Mesendoderm (in vitro differentiated cells): ENCODE measurements around the gene GCN1.

Experiments
- DNase-seq: peaks from one replicate; pipeline ENCODE4 v3.0.0; 2013
- H2AK5ac ChIP-seq: 2 replicates; pipeline ENCODE4 v1.6.1; 2013; ENCODE audit warnings: low read length, inconsistent platforms
- H2BK120ac ChIP-seq: 2 replicates; pipeline ENCODE4 v1.6.1; 2013; ENCODE audit warnings: low read depth, mild to moderate bottlenecking, low read length, moderate library complexity, mixed read lengths
- H2BK15ac ChIP-seq: replicated peaks from 2 replicates; pipeline ENCODE4 v1.6.1; 2013; ENCODE audit warnings: low read depth, mild to moderate bottlenecking, moderate library complexity
- H2BK5ac ChIP-seq: 2 replicates; pipeline ENCODE4 v1.6.1; 2013; ENCODE audit warnings: low read length, inconsistent platforms
- H3K18ac ChIP-seq: 2 replicates; pipeline ENCODE4 v1.6.1; 2013; ENCODE audit warnings: mild to moderate bottlenecking, low read length, mixed read lengths
- H3K23ac ChIP-seq: one replicate; pipeline ENCODE4 v1.6.1; 2013; ENCODE audit warnings: low read length
- H3K27ac ChIP-seq: 2 replicates; pipeline ENCODE4 v1.5.1; 2013; ENCODE audit warnings: low read depth, mild to moderate bottlenecking, inconsistent platforms, low read length, moderate library complexity
- H3K27me3 ChIP-seq: 2 replicates; pipeline ENCODE4 v1.6.1; 2013; ENCODE audit warnings: low read length, control low read depth, mild to moderate bottlenecking, inconsistent platforms; ENCODE audit not compliant: insufficient read depth, poor library complexity
- H3K36me3 ChIP-seq: 2 replicates; pipeline ENCODE4 v1.6.1; 2013; ENCODE audit warnings: low read length, inconsistent platforms; ENCODE audit not compliant: control insufficient read depth, insufficient read depth
- H3K4ac ChIP-seq: one replicate; pipeline ENCODE4 v1.6.1; 2013; ENCODE audit warnings: low read depth, mild to moderate bottlenecking, low read length, moderate library complexity
- H3K4me1 ChIP-seq: 2 replicates; pipeline ENCODE4 v1.6.1; 2013; ENCODE audit warnings: low read depth, low read length, inconsistent platforms; ENCODE audit not compliant: control insufficient read depth
- H3K4me2 ChIP-seq: 2 replicates; pipeline ENCODE4 v1.6.1; 2013; ENCODE audit warnings: low read length
- H3K4me3 ChIP-seq: 2 replicates; pipeline ENCODE4 v1.5.1; 2013; ENCODE audit warnings: mild to moderate bottlenecking, low read length
- H3K56ac ChIP-seq: one replicate; pipeline ENCODE4 v1.6.1; 2013; ENCODE audit warnings: low read length
- H3K79me1 ChIP-seq: 2 replicates; pipeline ENCODE4 v1.6.1; 2013; ENCODE audit warnings: low read length, inconsistent platforms
- H3K79me2 ChIP-seq: 2 replicates; pipeline ENCODE4 v1.6.1; 2013; ENCODE audit warnings: mild to moderate bottlenecking, low read length; ENCODE audit not compliant: control insufficient read depth, insufficient read depth
- H3K9ac ChIP-seq: 2 replicates; pipeline ENCODE4 v1.6.1; 2013; ENCODE audit warnings: low read length, inconsistent platforms
- H4K5ac ChIP-seq: one replicate; pipeline ENCODE4 v1.6.1; 2013; ENCODE audit warnings: low read length
- H4K8ac ChIP-seq: one replicate; pipeline ENCODE4 v1.6.1; 2013; ENCODE audit warnings: low read depth, mild to moderate bottlenecking, control low read depth, low read length, moderate library complexity
- WGBS: extraction: QIAGEN DNeasy Blood & Tissue Kit; methylation state at CpG from one replicate; pipeline ENCODE4 v1.1.7; 2013; ENCODE audit warnings: low lambda C conversion rate, missing lambda C conversion rate; ENCODE audit not compliant: insufficient coverage; ENCODE audit errors: extremely low coverage; 5-methylcytosine and 5-hydroxymethylcytosine counted together

Gene GCN1

GRCh38 chr12:120155072-120155471 lies 39.4 kb downstream of the GCN1 start:
- H2BK15ac ChIP-seq, result no peak overlapping the region
- H2BK120ac ChIP-seq, result no peak overlapping the region
- no peaks in the 10 kb centered on the region for H3K27me3 ChIP-seq
- no peaks in the 10 kb centered on the region for H3K4me1 ChIP-seq
- H3K36me3 ChIP-seq, result peaks cover 31% of the 10 kb centered on the region
- H3K4me2 ChIP-seq, result no peak overlapping the region
- no peak overlapping the region for H3K23ac ChIP-seq
- H3K4ac ChIP-seq, result no peak overlapping the region
- no peak overlapping the region for H4K8ac ChIP-seq
- H3K79me1 ChIP-seq, result no peaks in the 10 kb centered on the region
- H2BK5ac ChIP-seq, result no peak overlapping the region
- no peak for DNase-seq
- H4K5ac ChIP-seq, result no peak overlapping the region
- no peak overlapping the region for H3K18ac ChIP-seq
- no peaks in the 10 kb centered on the region for H3K79me2 ChIP-seq
- no peak overlapping the region for H3K56ac ChIP-seq
- no peak overlapping the region for H2AK5ac ChIP-seq
- WGBS, result no CpG with 5 or more reads among the region's 15 CpGs
- no peak overlapping the region for H3K27ac ChIP-seq
- H3K4me3 ChIP-seq, result no peak overlapping the region
- no peak overlapping the region for H3K9ac ChIP-seq

GRCh38 chr12:120150919-120151525 lies 43.5 kb downstream of the GCN1 start:
- no peak overlapping the region for H2BK120ac ChIP-seq
- peaks cover 41% of the 10 kb centered on the region for H3K36me3 ChIP-seq
- H3K27me3 ChIP-seq, result no peaks in the 10 kb centered on the region
- no peak overlapping the region for H3K4ac ChIP-seq
- H3K4me1 ChIP-seq, result no peaks in the 10 kb centered on the region
- no peak overlapping the region for H4K5ac ChIP-seq
- H2AK5ac ChIP-seq, result no peak overlapping the region
- H2BK15ac ChIP-seq, result no peak overlapping the region
- no peaks in the 10 kb centered on the region for H3K79me1 ChIP-seq
- H4K8ac ChIP-seq, result no peak overlapping the region
- no peak overlapping the region for H3K27ac ChIP-seq
- no peak overlapping the region for H3K23ac ChIP-seq
- no peak overlapping the region for H2BK5ac ChIP-seq
- no peak overlapping the region for H3K4me2 ChIP-seq
- H3K4me3 ChIP-seq, result no peak overlapping the region
- H3K79me2 ChIP-seq, result no peaks in the 10 kb centered on the region
- H3K56ac ChIP-seq, result no peak overlapping the region
- DNase-seq, result no peak
- H3K18ac ChIP-seq, result no peak overlapping the region
- H3K9ac ChIP-seq, result no peak overlapping the region
- no CpG with 5 or more reads among the region's 22 CpGs for WGBS

DNA sequence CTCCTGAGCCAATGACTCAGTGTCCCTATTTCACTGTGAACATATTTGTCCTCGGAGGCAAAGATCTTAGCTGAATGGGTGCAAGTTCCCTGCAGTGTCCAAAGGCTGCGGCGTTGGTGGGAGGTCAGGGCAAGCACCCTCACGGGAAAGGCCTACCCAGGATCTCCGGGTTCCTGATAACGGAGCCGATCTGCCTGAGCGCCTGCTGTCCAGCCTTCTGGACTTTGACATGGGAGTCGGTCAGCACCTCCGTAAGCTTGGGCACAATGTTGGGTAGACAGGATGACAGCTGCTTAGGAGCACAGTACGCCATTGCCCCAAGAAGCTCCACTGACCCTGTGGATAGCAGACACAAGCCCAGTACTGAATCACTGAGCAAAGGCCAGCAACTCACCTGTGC lies 46.5 kb downstream of the GCN1 start:
- no peak overlapping the region for H3K18ac ChIP-seq
- no peaks in the 10 kb centered on the region for H3K27me3 ChIP-seq
- peaks cover 33% of the 10 kb centered on the region for H3K36me3 ChIP-seq
- no peak overlapping the region for H2BK120ac ChIP-seq
- no peaks in the 10 kb centered on the region for H3K4me1 ChIP-seq
- no peak overlapping the region for H3K9ac ChIP-seq
- H2BK15ac ChIP-seq, result no peak overlapping the region
- H3K4ac ChIP-seq, result no peak overlapping the region
- WGBS, result no CpG with 5 or more reads among the region's 11 CpGs
- no peaks in the 10 kb centered on the region for H3K79me2 ChIP-seq
- H2AK5ac ChIP-seq, result no peak overlapping the region
- no peak overlapping the region for H4K5ac ChIP-seq
- no peak overlapping the region for H2BK5ac ChIP-seq
- H3K27ac ChIP-seq, result no peak overlapping the region
- H3K79me1 ChIP-seq, result no peaks in the 10 kb centered on the region
- H3K23ac ChIP-seq, result no peak overlapping the region
- no peak overlapping the region for H3K56ac ChIP-seq
- no peak for DNase-seq
- H3K4me3 ChIP-seq, result no peak overlapping the region
- H4K8ac ChIP-seq, result no peak overlapping the region
- no peak overlapping the region for H3K4me2 ChIP-seq

DNA sequence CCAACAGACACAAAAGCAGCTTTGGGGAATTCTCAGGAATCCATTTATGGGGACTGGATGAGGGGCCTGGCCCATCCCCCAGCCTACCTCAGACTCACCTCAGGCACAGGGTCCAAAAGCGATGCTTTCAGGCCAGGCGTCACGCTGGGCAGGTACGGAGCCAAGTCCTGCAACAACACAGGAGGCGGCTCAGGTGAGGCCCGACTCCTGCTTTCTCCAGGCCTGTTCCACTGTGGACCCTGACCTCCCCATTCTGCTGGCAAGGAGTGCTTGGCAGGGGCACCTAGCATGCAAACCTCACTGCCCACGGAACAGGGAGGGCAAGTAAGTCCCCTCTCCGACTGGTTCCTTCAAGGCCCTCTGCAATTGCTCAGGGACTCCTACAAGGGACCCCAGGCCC lies 49.4 kb downstream of the GCN1 start:
- Histone ChIP-seq H3K56ac (no peak overlapping the region), H3K18ac (no peak overlapping the region), H4K8ac (no peak overlapping the region), H3K27me3 (no peaks in the 10 kb centered on the region), H3K9ac (no peak overlapping the region), H3K4me3 (no peak overlapping the region), H3K27ac (no peak overlapping the region), H3K79me2 (no peaks in the 10 kb centered on the region), H2BK5ac (no peak overlapping the region), H2AK5ac (no peak overlapping the region), H3K4me2 (no peak overlapping the region), H4K5ac (no peak overlapping the region), H3K4ac (no peak overlapping the region), H2BK120ac (no peak overlapping the region), H3K4me1 (no peaks in the 10 kb centered on the region), H3K23ac (no peak overlapping the region), H3K36me3 (peaks cover 49% of the 10 kb centered on the region), H3K79me1 (no peaks in the 10 kb centered on the region), H2BK15ac (no peak overlapping the region)
- no peak for DNase-seq
- WGBS, result no CpG with 5 or more reads among the region's 8 CpGs

GRCh38 chr12:120144215-120144614 lies 50.3 kb downstream of the GCN1 start:
- Histone ChIP-seq H3K4me1 (no peaks in the 10 kb centered on the region), H2BK5ac (no peak overlapping the region), H3K36me3 (peaks cover 43% of the 10 kb centered on the region)

DNA sequence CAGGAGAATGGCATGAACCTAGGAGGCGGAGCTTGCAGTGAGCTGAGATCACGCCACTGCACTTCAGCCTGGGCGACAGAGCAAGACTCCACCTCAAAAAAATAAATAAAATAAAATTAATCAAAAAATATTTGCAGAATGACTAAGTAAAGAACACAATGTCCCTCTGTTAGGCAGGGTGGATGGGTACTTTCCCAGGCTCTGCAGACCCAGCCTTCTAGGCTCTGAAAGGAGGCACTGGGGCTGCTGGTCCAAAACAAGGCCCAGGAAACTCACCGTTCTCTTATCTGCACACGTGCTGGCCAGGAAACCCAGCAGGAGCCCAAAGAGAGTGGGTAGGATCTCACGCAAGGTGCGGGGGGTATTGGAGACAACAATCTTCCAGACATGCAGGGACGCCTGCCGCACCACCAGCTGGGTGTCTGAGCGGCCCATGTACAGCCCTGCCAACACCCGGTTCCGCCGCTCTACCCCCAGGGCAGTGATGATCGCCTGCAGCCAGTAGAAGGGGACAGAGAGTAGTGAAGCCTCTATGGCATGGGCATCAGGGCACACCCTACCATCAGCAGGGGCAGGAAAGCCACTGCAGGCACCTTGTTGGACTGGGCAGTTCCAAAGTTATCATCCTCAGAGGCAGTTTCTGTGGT lies 52.2 kb downstream of the GCN1 start:
- H3K23ac ChIP-seq, result no peak overlapping the region
- H3K27ac ChIP-seq, result no peak overlapping the region
- H3K27me3 ChIP-seq, result no peaks in the 10 kb centered on the region
- H3K4ac ChIP-seq, result no peak overlapping the region
- no peak overlapping the region for H3K4me2 ChIP-seq
- no peaks in the 10 kb centered on the region for H3K79me2 ChIP-seq
- no peak for DNase-seq
- H3K36me3 ChIP-seq, result peaks cover 44% of the 10 kb centered on the region
- no peak overlapping the region for H3K18ac ChIP-seq
- WGBS, result no CpG with 5 or more reads among the region's 14 CpGs
- no peak overlapping the region for H4K5ac ChIP-seq
- H2BK15ac ChIP-seq, result no peak overlapping the region
- no peaks in the 10 kb centered on the region for H3K79me1 ChIP-seq
- H2AK5ac ChIP-seq, result no peak overlapping the region
- H4K8ac ChIP-seq, result no peak overlapping the region
- H3K4me1 ChIP-seq, result no peaks in the 10 kb centered on the region
- no peak overlapping the region for H3K56ac ChIP-seq
- no peak overlapping the region for H2BK120ac ChIP-seq
- H3K9ac ChIP-seq, result no peak overlapping the region
- H2BK5ac ChIP-seq, result no peak overlapping the region
- H3K4me3 ChIP-seq, result no peak overlapping the region

More at GRCh38 chr12:120144215-120144614, 50.3 kb downstream of the GCN1 start:
- Histone ChIP-seq H2BK15ac (no peak overlapping the region), H4K5ac (no peak overlapping the region), H3K18ac (no peak overlapping the region), H3K79me1 (no peaks in the 10 kb centered on the region), H3K23ac (no peak overlapping the region), H3K4ac (no peak overlapping the region), H3K27ac (no peak overlapping the region), H3K9ac (no peak overlapping the region), H2BK120ac (no peak overlapping the region), H2AK5ac (no peak overlapping the region), H3K4me3 (no peak overlapping the region), H3K56ac (no peak overlapping the region), H4K8ac (no peak overlapping the region), H3K79me2 (no peaks in the 10 kb centered on the region), H3K27me3 (no peaks in the 10 kb centered on the region), H3K4me2 (no peak overlapping the region)
- no CpG with 5 or more reads among the region's 11 CpGs for WGBS
- no peak for DNase-seq
